HFFc6 (cell line): Measurements from ENCODE around the gene KMT5B. TPM values are rescaled to one million over a fixed set of nuclear protein-coding genes. Genes with fewer than 3 reads are reported as not detected.

Source experiments
- DNase-seq: peaks from one replicate; pipeline ENCODE4 v3.0.0-alpha.2; 2018
- H3K27ac Mint-ChIP-seq: 2 replicates; pipeline ENCODE4 v1.8.0; 2020; ENCODE audit warnings: mild to moderate bottlenecking, mixed read lengths
- H3K27me3 Mint-ChIP-seq: 2 replicates; pipeline ENCODE4 v1.8.0; 2021; ENCODE audit warnings: mild to moderate bottlenecking, moderate library complexity, mixed read lengths; ENCODE audit not compliant: insufficient read depth
- H3K36me3 Mint-ChIP-seq: 2 replicates; pipeline ENCODE4 v1.8.0; 2021; ENCODE audit warnings: low read depth, mixed read lengths
- H3K4me1 Mint-ChIP-seq: 2 replicates; pipeline ENCODE4 v1.8.0; 2020; ENCODE audit warnings: low read depth, mixed read lengths
- H3K4me3 Mint-ChIP-seq: 2 replicates; pipeline ENCODE4 v1.8.0; 2020; ENCODE audit warnings: mild to moderate bottlenecking, moderate library complexity, mixed read lengths
- H3K9me3 Mint-ChIP-seq: 2 replicates; pipeline ENCODE4 v1.8.0; 2020; ENCODE audit warnings: mild to moderate bottlenecking, mixed read lengths
- CTCF ChIP-seq: fragments of 200-600 bp; sonication (generic); IDR thresholded peaks from 2 replicates; pipeline ENCODE4 v1.5.0; 2021; ENCODE audit warnings: antibody characterized with exemption, mild to moderate bottlenecking
- total RNA-seq, 6 experiments: library from RNA; stranded (reverse); fragmentation: NEBNext Ultra II Directional; extraction: Animal tissue kit (Norgen Biotek cat#: 25700); gene quantifications; 2 replicates in 1 of 6; 3 replicates in 5 of 6; pipeline ENCODE4 v1.2.3, GENCODE V29; 2021

Gene KMT5B
- total RNA-seq, 6 experiments from 2014 or later: 20.3 to 23.7 (median 22.4) TPM

GRCh38 chr11:68259122-68259959 lies 46.2 kb upstream of the KMT5B start:
- peaks cover 22% of the 10 kb centered on the region for H3K36me3 Mint-ChIP-seq
- no peak for DNase-seq
- H3K27ac Mint-ChIP-seq: peak overlapping the region; percentile 48
- no peaks in the 10 kb centered on the region for H3K9me3 Mint-ChIP-seq
- no peak for TF ChIP-seq CTCF
- H3K27me3 Mint-ChIP-seq: peaks cover 4% of the 10 kb centered on the region; the same call in 1 of the 2 replicates
- H3K4me3 Mint-ChIP-seq: no peak overlapping the region
- H3K4me1 Mint-ChIP-seq: peaks cover 22% of the 10 kb centered on the region

- peaks cover 22% of the 10 kb centered on the region for H3K4me1 Mint-ChIP-seq
- peaks cover 20% of the 10 kb centered on the region; the same call in 1 of the 2 replicates for H3K36me3 Mint-ChIP-seq
- DNase-seq: no peak
- H3K9me3 Mint-ChIP-seq: no peaks in the 10 kb centered on the region
- peaks cover 2% of the 10 kb centered on the region; the same call in 1 of the 2 replicates for H3K27me3 Mint-ChIP-seq
- no peak overlapping the region for H3K4me3 Mint-ChIP-seq
- H3K27ac Mint-ChIP-seq: no peak overlapping the region; the same call in 1 of the 2 replicates
- no peak for TF ChIP-seq CTCF
Observed at GRCh38 chr11:68258363-68258765, 45.3 kb upstream of the KMT5B start.

- peak; percentile 88 for DNase-seq
- Mint-ChIP-seq H3K36me3 (peaks cover 15% of the 10 kb centered on the region; the same call in 1 of the 2 replicates), H3K9me3 (no peaks in the 10 kb centered on the region), H3K27ac (peak overlapping the region; percentile 54), H3K4me1 (peaks cover 22% of the 10 kb centered on the region), H3K4me3 (peak overlapping the region; percentile 63), H3K27me3 (peaks cover 2% of the 10 kb centered on the region; the same call in 1 of the 2 replicates)
- TF ChIP-seq CTCF: peak; percentile 96
Observed at GRCh38 chr11:68257477-68258362, 44.6 kb upstream of the KMT5B start.

- peaks cover 4% of the 10 kb centered on the region; the same call in 1 of the 2 replicates for H3K27me3 Mint-ChIP-seq
- peak overlapping the region; percentile 65 for H3K4me3 Mint-ChIP-seq
- peak; percentile 53 for DNase-seq
- peak overlapping the region; percentile 79 for H3K27ac Mint-ChIP-seq
- peaks cover 22% of the 10 kb centered on the region for H3K4me1 Mint-ChIP-seq
- H3K9me3 Mint-ChIP-seq: no peaks in the 10 kb centered on the region
- H3K36me3 Mint-ChIP-seq: peaks cover 6% of the 10 kb centered on the region; the same call in 1 of the 2 replicates
- TF ChIP-seq CTCF: no peak
Observed at GRCh38 chr11:68256331-68256741, 43.2 kb upstream of the KMT5B start.

- H3K4me3 Mint-ChIP-seq: no peak overlapping the region
- H3K9me3 Mint-ChIP-seq: no peaks in the 10 kb centered on the region
- no peak overlapping the region for H3K27ac Mint-ChIP-seq
- H3K27me3 Mint-ChIP-seq: peaks cover 6% of the 10 kb centered on the region; the same call in 1 of the 2 replicates
- no peak for DNase-seq
- peaks cover 22% of the 10 kb centered on the region for H3K4me1 Mint-ChIP-seq
- TF ChIP-seq CTCF: no peak
- peaks cover 3% of the 10 kb centered on the region; the same call in 1 of the 2 replicates for H3K36me3 Mint-ChIP-seq
Observed at GRCh38 chr11:68255526-68255925, 42.4 kb upstream of the KMT5B start.
